H9 (cell line): ENCODE data around the gene ARMH3. TPM values are rescaled to one million over a fixed set of nuclear protein-coding genes. Genes with fewer than 3 reads are reported as not detected.

Source experiments
- DNase-seq: peaks from one replicate; pipeline ENCODE4 v3.0.0-alpha.2; 2017
- H2AFZ ChIP-seq: one replicate; pipeline ENCODE4 v1.6.1; 2013; ENCODE audit warnings: mild to moderate bottlenecking, low read length, control low read depth, moderate library complexity
- H2AK5ac ChIP-seq: 2 replicates; pipeline ENCODE4 v1.6.1; 2013; ENCODE audit warnings: low read length, control low read depth, mixed read lengths; ENCODE audit not compliant: insufficient read length
- H2BK120ac ChIP-seq: one replicate; pipeline ENCODE4 v1.6.1; 2013; ENCODE audit warnings: low read depth, mild to moderate bottlenecking, low read length, control low read depth, inconsistent platforms; ENCODE audit not compliant: poor library complexity, severe bottlenecking
- H2BK12ac ChIP-seq: 2 replicates; pipeline ENCODE4 v1.6.1; 2013; ENCODE audit warnings: low read length, control low read depth, mixed read lengths, low read depth; ENCODE audit not compliant: insufficient read length
- H2BK15ac ChIP-seq: 2 replicates; pipeline ENCODE4 v1.6.1; 2013; ENCODE audit warnings: low read depth, low read length, control low read depth
- H2BK20ac ChIP-seq: one replicate; pipeline ENCODE4 v1.6.1; 2013; ENCODE audit warnings: low read depth, mild to moderate bottlenecking, low read length, control low read depth, inconsistent platforms; ENCODE audit not compliant: poor library complexity, severe bottlenecking
- H2BK5ac ChIP-seq: 2 replicates; pipeline ENCODE4 v1.6.1; 2013; ENCODE audit warnings: low read length, control low read depth, mixed read lengths; ENCODE audit not compliant: insufficient read length
- H3K14ac ChIP-seq: 2 replicates; pipeline ENCODE4 v1.6.1; 2013; ENCODE audit warnings: low read length, control low read depth; ENCODE audit not compliant: insufficient read depth
- H3K18ac ChIP-seq: 2 replicates; pipeline ENCODE4 v1.6.1; 2013; ENCODE audit warnings: low read depth, mild to moderate bottlenecking, mixed read lengths, low read length, control low read depth; ENCODE audit not compliant: insufficient read length
- H3K23ac ChIP-seq: 2 replicates; pipeline ENCODE4 v1.6.1; 2013; ENCODE audit warnings: low read length, control low read depth, mixed read lengths, low read depth; ENCODE audit not compliant: insufficient read length
- H3K23me2 ChIP-seq: 2 replicates; pipeline ENCODE4 v1.6.1; 2013; ENCODE audit warnings: low read depth, mild to moderate bottlenecking, mixed read lengths, low read length, control low read depth; ENCODE audit not compliant: insufficient read length, poor library complexity, severe bottlenecking
- H3K27ac ChIP-seq: 2 replicates; pipeline ENCODE4 v1.5.1; 2013; ENCODE audit warnings: low read length, control low read depth, mixed read lengths, low read depth; ENCODE audit not compliant: insufficient read length
- H3K27me3 ChIP-seq: 2 replicates; pipeline ENCODE4 v1.6.1; 2013; ENCODE audit warnings: low read length, control low read depth, inconsistent platforms; ENCODE audit not compliant: insufficient read depth
- H3K4ac ChIP-seq: 2 replicates; pipeline ENCODE4 v1.6.1; 2013; ENCODE audit warnings: low read depth, mild to moderate bottlenecking, control low read depth, inconsistent platforms, low read length, moderate library complexity
- H3K4me1 ChIP-seq: 2 replicates; pipeline ENCODE4 v1.6.1; 2013; ENCODE audit warnings: low read length, control low read depth, inconsistent platforms; ENCODE audit not compliant: insufficient read depth
- H3K4me2 ChIP-seq: 2 replicates; pipeline ENCODE4 v1.6.1; 2013; ENCODE audit warnings: low read length, control low read depth, mixed read lengths; ENCODE audit not compliant: insufficient read length, insufficient read depth
- H3K56ac ChIP-seq: 2 replicates; pipeline ENCODE4 v1.6.1; 2013; ENCODE audit warnings: low read depth, mild to moderate bottlenecking, mixed read lengths, low read length, control low read depth; ENCODE audit not compliant: insufficient read length
- H3K79me1 ChIP-seq: 2 replicates; pipeline ENCODE4 v1.6.1; 2013; ENCODE audit warnings: low read depth, mild to moderate bottlenecking, moderate library complexity, low read length, control low read depth, inconsistent platforms; ENCODE audit not compliant: insufficient read depth, poor library complexity, severe bottlenecking
- H3K79me2 ChIP-seq: 2 replicates; pipeline ENCODE4 v1.6.1; 2013; ENCODE audit warnings: low read length, control low read depth, inconsistent platforms; ENCODE audit not compliant: insufficient read depth
- H3K9ac ChIP-seq: 2 replicates; pipeline ENCODE4 v1.6.1; 2013; ENCODE audit warnings: low read length, control low read depth, mixed read lengths; ENCODE audit not compliant: insufficient read length; ENCODE audit errors: extremely low read depth
- H3K9me3 ChIP-seq: one replicate; pipeline ENCODE4 v1.6.1; 2013; ENCODE audit warnings: low read depth, low read length, inconsistent platforms; ENCODE audit not compliant: control insufficient read depth
- H3T11ph ChIP-seq: one replicate; pipeline ENCODE4 v1.6.1; 2013; ENCODE audit warnings: mild to moderate bottlenecking, low read length, control low read depth, inconsistent platforms
- H4K20me1 ChIP-seq: one replicate; pipeline ENCODE4 v1.6.1; 2013; ENCODE audit not compliant: control insufficient read depth, insufficient read length, insufficient read depth
- H4K5ac ChIP-seq: 2 replicates; pipeline ENCODE4 v1.6.1; 2013; ENCODE audit warnings: low read depth, mild to moderate bottlenecking, mixed read lengths, low read length, control low read depth; ENCODE audit not compliant: insufficient read length
- H4K8ac ChIP-seq: replicated peaks from 2 replicates; pipeline ENCODE4 v1.6.1; 2013; ENCODE audit warnings: low read length, control low read depth, mixed read lengths, low read depth; ENCODE audit not compliant: insufficient read length
- H4K91ac ChIP-seq: 2 replicates; pipeline ENCODE4 v1.6.1; 2013; ENCODE audit warnings: low read depth, mild to moderate bottlenecking, moderate library complexity, mixed read lengths, low read length, control low read depth; ENCODE audit not compliant: insufficient read length
- H3K27ac Mint-ChIP-seq, 3 experiments: 2 replicates in 2 of 3; 3 replicates in 1 of 3; pipeline ENCODE4 v1.8.0; 2020 to 2021; ENCODE audit warnings: mixed read lengths in 3 of 3, mild to moderate bottlenecking in 1 of 3, moderate library complexity in 1 of 3
- H3K27me3 Mint-ChIP-seq: 2 replicates; pipeline ENCODE4 v1.8.0; 2021; ENCODE audit warnings: low read depth, mild to moderate bottlenecking, moderate library complexity, mixed read lengths
- H3K36me3 Mint-ChIP-seq, 3 experiments: 2 replicates in 2 of 3; 3 replicates in 1 of 3; pipeline ENCODE4 v1.8.0; 2020 to 2021; ENCODE audit warnings: low read depth in 3 of 3, mixed read lengths in 3 of 3; ENCODE audit not compliant: insufficient read depth in 1 of 3
- H3K4me1 Mint-ChIP-seq, 2 experiments: 2 replicates each; pipeline ENCODE4 v1.8.0; 2020; ENCODE audit warnings: mixed read lengths in 2 of 2
- H3K4me3 Mint-ChIP-seq, 2 experiments: 2 replicates in 1 of 2; 3 replicates in 1 of 2; pipeline ENCODE4 v1.8.0; 2020 to 2021; ENCODE audit warnings: mild to moderate bottlenecking in 2 of 2, mixed read lengths in 2 of 2, moderate library complexity in 1 of 2
- H3K9me3 Mint-ChIP-seq, 2 experiments: 2 replicates in 1 of 2; 3 replicates in 1 of 2; pipeline ENCODE4 v1.8.0; 2020; ENCODE audit warnings: mild to moderate bottlenecking in 2 of 2, mixed read lengths in 2 of 2, moderate library complexity in 1 of 2
- total RNA-seq: library from RNA; stranded (reverse); gene quantifications from 2 replicates; pipeline ENCODE4 v1.2.1, GENCODE V29; 2021
- TF ChIP-seq, protein P1 (sequence below): fragments of 200-600 bp; sonication (generic); conservative IDR thresholded peaks from 3 replicates; pipeline ENCODE4 v1.8.0; 2021; ENCODE audit warnings: antibody characterized with exemption, mild to moderate bottlenecking

ARMH3 gene
- total RNA-seq, 1 experiment from 2014 or later, result 20.4 TPM

DNA sequence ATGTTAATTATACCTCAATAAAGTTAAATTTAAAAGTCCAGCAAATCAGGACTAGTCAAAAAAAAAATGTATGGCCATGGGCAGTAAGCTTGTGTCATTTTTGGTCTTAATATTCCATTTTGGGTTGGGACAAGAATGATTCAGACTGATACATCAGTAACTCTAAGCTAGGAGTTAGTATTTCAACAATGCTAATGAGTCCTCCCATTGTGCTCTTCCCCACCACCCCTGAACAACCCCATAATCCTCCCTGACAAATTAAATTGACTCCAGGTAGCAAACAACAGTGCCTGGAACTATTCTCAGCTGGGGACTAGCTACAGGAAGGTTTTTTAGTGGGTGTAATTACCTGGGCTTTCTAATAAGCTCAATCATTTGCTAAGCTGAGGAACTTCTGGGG is 181.7 kb downstream of the ARMH3 start:
- Mint-ChIP-seq H3K27me3 (no peaks in the 10 kb centered on the region), H3K9me3 (no peaks in the 10 kb centered on the region), H3K4me1 (peaks cover 10 to 24% of the 10 kb centered on the region in 2 experiments), H3K27ac (peak overlapping the region in 2 of 3 experiments; percentile 41 to 86; a peak in 3 of 7 replicates), H3K36me3 (no peaks in the 10 kb centered on the region), H3K4me3 (no peak overlapping the region)
- Histone ChIP-seq H3K23ac (no peak overlapping the region), H3K4me2 (no peak overlapping the region), H4K91ac (no peak overlapping the region), H3K18ac (no peak overlapping the region), H3K14ac (no peak overlapping the region), H3K4me1 (no peaks in the 10 kb centered on the region), H3K79me2 (no peaks in the 10 kb centered on the region), H4K8ac (no peak overlapping the region), H2BK20ac (no peak overlapping the region), H4K5ac (no peak overlapping the region), H4K20me1 (no peaks in the 10 kb centered on the region), H2BK12ac (no peak overlapping the region), H3K56ac (no peak overlapping the region), H2AK5ac (no peak overlapping the region), H3K4ac (no peak overlapping the region), H2BK120ac (no peak overlapping the region), H3K23me2 (no peaks in the 10 kb centered on the region), H3T11ph (no peak overlapping the region), H2BK15ac (no peak overlapping the region), H3K9ac (no peak overlapping the region), H3K79me1 (no peaks in the 10 kb centered on the region), H2AFZ (no peak overlapping the region), H2BK5ac (no peak overlapping the region), H3K9me3 (no peaks in the 10 kb centered on the region), H3K27ac (no peak overlapping the region), H3K27me3 (no peaks in the 10 kb centered on the region)
- DNase-seq, result no peak
- TF ChIP-seq, protein P1, sequence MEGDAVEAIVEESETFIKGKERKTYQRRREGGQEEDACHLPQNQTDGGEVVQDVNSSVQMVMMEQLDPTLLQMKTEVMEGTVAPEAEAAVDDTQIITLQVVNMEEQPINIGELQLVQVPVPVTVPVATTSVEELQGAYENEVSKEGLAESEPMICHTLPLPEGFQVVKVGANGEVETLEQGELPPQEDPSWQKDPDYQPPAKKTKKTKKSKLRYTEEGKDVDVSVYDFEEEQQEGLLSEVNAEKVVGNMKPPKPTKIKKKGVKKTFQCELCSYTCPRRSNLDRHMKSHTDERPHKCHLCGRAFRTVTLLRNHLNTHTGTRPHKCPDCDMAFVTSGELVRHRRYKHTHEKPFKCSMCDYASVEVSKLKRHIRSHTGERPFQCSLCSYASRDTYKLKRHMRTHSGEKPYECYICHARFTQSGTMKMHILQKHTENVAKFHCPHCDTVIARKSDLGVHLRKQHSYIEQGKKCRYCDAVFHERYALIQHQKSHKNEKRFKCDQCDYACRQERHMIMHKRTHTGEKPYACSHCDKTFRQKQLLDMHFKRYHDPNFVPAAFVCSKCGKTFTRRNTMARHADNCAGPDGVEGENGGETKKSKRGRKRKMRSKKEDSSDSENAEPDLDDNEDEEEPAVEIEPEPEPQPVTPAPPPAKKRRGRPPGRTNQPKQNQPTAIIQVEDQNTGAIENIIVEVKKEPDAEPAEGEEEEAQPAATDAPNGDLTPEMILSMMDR, result no peak
